Caco-2 (cell line): ENCODE data around the gene TGFB3. TPM values are rescaled to one million over a fixed set of nuclear protein-coding genes. Genes with fewer than 3 reads are reported as not detected.

Source experiments
- Bru-seq: library from RNA; stranded (reverse); fragments of 400-500 nt; gene quantifications from one replicate; lab custom pipeline; 2021; lab: Mats Ljungman, UMichigan
- BruChase-seq, 2 experiments: library from RNA; stranded (reverse); fragments of 400-500 nt; gene quantifications; one replicate each; lab custom pipeline; 2021; lab: Mats Ljungman, UMichigan
- BruUV-seq: library from RNA; stranded (reverse); fragments of 400-500 nt; replicated peaks from 2 replicates; lab custom pipeline; 2021; lab: Mats Ljungman, UMichigan
- CTCF ChIA-PET: fragments of 300-600 bp; sonication (Branson Sonifier 250); formaldehyde crosslinking; loops from one replicate; lab custom pipeline; 2022; ENCODE audit warnings: antibody characterized with exemption; lab: Charles Lee
- POLR2A ChIA-PET: fragments of 300-600 bp; sonication (Branson Sonifier 250); formaldehyde crosslinking; loops from one replicate; lab custom pipeline; 2022; ENCODE audit warnings: antibody characterized with exemption; lab: Charles Lee
- DNase-seq, 2 experiments: peaks; one replicate each; pipeline versions ENCODE4 v3.0.0 to v3.0.0-alpha.2; 2020 to 2022
- H3K27me3 ChIP-seq: replicated peaks from 2 replicates; pipeline ENCODE4 v1.6.0; 2011; ENCODE audit warnings: low read length; ENCODE audit not compliant: control insufficient read depth, insufficient read depth
- H3K36me3 ChIP-seq: 2 replicates; pipeline ENCODE4 v1.5.1; 2011; ENCODE audit warnings: low read length; ENCODE audit not compliant: control insufficient read depth, insufficient read depth
- H3K4me1 ChIP-seq: fragments of 250-450 bp; sonication (Bioruptor Pico); 2 replicates; pipeline ENCODE4 v1.5.1; 2020; ENCODE audit warnings: mild to moderate bottlenecking
- H3K4me3 ChIP-seq: 2 replicates; pipeline ENCODE4 v1.5.1; 2011; ENCODE audit warnings: low read depth, mild to moderate bottlenecking, control low read depth, low read length
- H3K9me3 ChIP-seq: fragments of 250-450 bp; sonication (Bioruptor Pico); 2 replicates; pipeline ENCODE4 v1.5.1; 2020; ENCODE audit warnings: mild to moderate bottlenecking, moderate library complexity
- H3K27ac Mint-ChIP-seq: one replicate; pipeline ENCODE4 v1.8.0; 2022; ENCODE audit warnings: mixed read lengths; ENCODE audit not compliant: unreplicated experiment
- H3K27me3 Mint-ChIP-seq: one replicate; pipeline ENCODE4 v1.8.0; 2022; ENCODE audit warnings: mixed read lengths; ENCODE audit not compliant: insufficient read depth, unreplicated experiment
- H3K36me3 Mint-ChIP-seq: one replicate; pipeline ENCODE4 v1.8.0; 2022; ENCODE audit warnings: mild to moderate bottlenecking, mixed read lengths; ENCODE audit not compliant: insufficient read depth, unreplicated experiment
- H3K4me1 Mint-ChIP-seq: one replicate; pipeline ENCODE4 v1.8.0; 2022; ENCODE audit warnings: low read depth, mixed read lengths; ENCODE audit not compliant: unreplicated experiment
- H3K4me3 Mint-ChIP-seq: one replicate; pipeline ENCODE4 v1.8.0; 2022; ENCODE audit warnings: mild to moderate bottlenecking, moderate library complexity, mixed read lengths; ENCODE audit not compliant: unreplicated experiment
- H3K9me3 Mint-ChIP-seq: one replicate; pipeline ENCODE4 v1.8.0; 2022; ENCODE audit warnings: mixed read lengths; ENCODE audit not compliant: unreplicated experiment
- intact Hi-C: fragments of 100-400 bp; cut with micrococcal nuclease; formaldehyde crosslinking; loops from one replicate; pipeline ENCODE4 v1.10.0; 2022; ENCODE audit not compliant: unreplicated experiment
- long read RNA-seq: library from polyadenylated mRNA; stranded (forward); transcript quantifications from one replicate; pipeline ENCODE4 v2.0.0, GENCODE V29; 2022
- total RNA-seq: library from RNA; stranded (reverse); gene quantifications from 2 replicates; pipeline ENCODE4 v1.2.3, GENCODE V29; 2022
- TF ChIP-seq, protein P1 (sequence below), 2 experiments: fragments of 200-600 bp in 1 of 2; IDR thresholded peaks; 1 replicate in 1 of 2; 2 replicates in 1 of 2; pipeline versions ENCODE4 v1.5.1 to v1.8.0; 2011 to 2022; ENCODE audit warnings: antibody characterized with exemption in 1 of 2, control low read depth in 1 of 2, inconsistent platforms in 1 of 2, low read depth in 1 of 2, low read length in 1 of 2, mild to moderate bottlenecking in 1 of 2, moderate library complexity in 1 of 2; ENCODE audit not compliant: insufficient read depth in 1 of 2, severe bottlenecking in 1 of 2, unreplicated experiment in 1 of 2

Gene TGFB3
- 10.2 and 12.4 TPM in 2 replicates for total RNA-seq
- Bru-seq, nascent RNA, result percentile 56 among the genes with signal in this experiment
- percentile 52 among the genes with signal in this experiment for BruChase-seq, experiment 1, labeled RNA remaining after a 2-hour chase
- percentile 53 among the genes with signal in this experiment for BruChase-seq, experiment 2, labeled RNA remaining after a 6-hour chase
- long read RNA-seq, transcript TGFB3-201 (7 exons, 2,522 nt), result major isoform, 6 of 7 reads
- long read RNA-seq, partial matches to known transcripts, result 0 of 7 reads
- long read RNA-seq, other reads (novel, unspliced or antisense), result 1 of 7 reads

GRCh38 chr14:75981426-75982265 is at the start of gene TGFB3:
TSS of gene TGFB3 (minus strand) at chr14:75981995. CDS start at chr14:75980893, 1,102 bp downstream.
- Mint-ChIP-seq H3K9me3 (no peaks in the 10 kb centered on the region), H3K4me3 (peak within 1 kb of the TSS; percentile 79), H3K27me3 (no peaks in the 10 kb centered on the region), H3K4me1 (peaks cover 33% of the 10 kb centered on the region), H3K36me3 (peaks cover 10% of the 10 kb centered on the region), H3K27ac (peak within 1 kb of the TSS; percentile 39)
- Histone ChIP-seq H3K4me1 (peaks cover 11% of the 10 kb centered on the region), H3K9me3 (no peaks in the 10 kb centered on the region), H3K4me3 (peak within 1 kb of the TSS; percentile 56), H3K27me3 (no peaks in the 10 kb centered on the region), H3K36me3 (no peaks in the 10 kb centered on the region)
- POLR2A ChIA-PET, result interaction anchor here (1.1 kb wide), 1 partner anchor 160 kb away, joined by 4 read pairs; no protein-coding TSS in a partner anchor
- DNase-seq, result peak; percentile 39 to 50
- CTCF ChIA-PET, result interaction anchor here (0.5 to 6.1 kb wide), 15 partner anchors 52 to 619 kb away, joined by 3 to 96 read pairs (median 5); partner anchors contain the start of genes FLVCR2 and JDP2
- BruUV-seq, result TSS peak; percentile 86
- intact Hi-C loops, result loop anchor here (1.0 to 2.0 kb wide), 4 partner anchors 75 to 270 kb away; no protein-coding TSS in a partner anchor
- TF ChIP-seq, protein P1, sequence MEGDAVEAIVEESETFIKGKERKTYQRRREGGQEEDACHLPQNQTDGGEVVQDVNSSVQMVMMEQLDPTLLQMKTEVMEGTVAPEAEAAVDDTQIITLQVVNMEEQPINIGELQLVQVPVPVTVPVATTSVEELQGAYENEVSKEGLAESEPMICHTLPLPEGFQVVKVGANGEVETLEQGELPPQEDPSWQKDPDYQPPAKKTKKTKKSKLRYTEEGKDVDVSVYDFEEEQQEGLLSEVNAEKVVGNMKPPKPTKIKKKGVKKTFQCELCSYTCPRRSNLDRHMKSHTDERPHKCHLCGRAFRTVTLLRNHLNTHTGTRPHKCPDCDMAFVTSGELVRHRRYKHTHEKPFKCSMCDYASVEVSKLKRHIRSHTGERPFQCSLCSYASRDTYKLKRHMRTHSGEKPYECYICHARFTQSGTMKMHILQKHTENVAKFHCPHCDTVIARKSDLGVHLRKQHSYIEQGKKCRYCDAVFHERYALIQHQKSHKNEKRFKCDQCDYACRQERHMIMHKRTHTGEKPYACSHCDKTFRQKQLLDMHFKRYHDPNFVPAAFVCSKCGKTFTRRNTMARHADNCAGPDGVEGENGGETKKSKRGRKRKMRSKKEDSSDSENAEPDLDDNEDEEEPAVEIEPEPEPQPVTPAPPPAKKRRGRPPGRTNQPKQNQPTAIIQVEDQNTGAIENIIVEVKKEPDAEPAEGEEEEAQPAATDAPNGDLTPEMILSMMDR (IDR thresholded peaks at IDR 0.05; ENCODE audit: insufficient read depth in 1 of 2, low read depth in 1 of 2, low read length in 1 of 2, severe bottlenecking in 1 of 2, unreplicated experiment in 1 of 2), result no peak

- Histone ChIP-seq H3K9me3 (peaks cover 4% of the 10 kb centered on the region), H3K4me1 (no peaks in the 10 kb centered on the region), H3K36me3 (no peaks in the 10 kb centered on the region), H3K4me3 (no peak overlapping the region), H3K27me3 (no peaks in the 10 kb centered on the region)
- H3K27me3 Mint-ChIP-seq, result no peaks in the 10 kb centered on the region
- TF ChIP-seq, protein P1 (IDR thresholded peaks at IDR 0.05; ENCODE audit: insufficient read depth in 1 of 2, low read depth in 1 of 2, low read length in 1 of 2, severe bottlenecking in 1 of 2, unreplicated experiment in 1 of 2), result no peak
- intact Hi-C loops, result no loop called here
- BruUV-seq, result no TSS peak
- H3K27ac Mint-ChIP-seq, result no peak overlapping the region
- no peak overlapping the region for H3K4me3 Mint-ChIP-seq
- H3K36me3 Mint-ChIP-seq, result no peaks in the 10 kb centered on the region
- ChIA-PET CTCF (no interaction called here), POLR2A (no interaction called here)
- no peak for DNase-seq
- H3K4me1 Mint-ChIP-seq, result no peaks in the 10 kb centered on the region
- H3K9me3 Mint-ChIP-seq, result no peaks in the 10 kb centered on the region
Observed at GRCh38 chr14:76024211-76024907, 42.6 kb upstream of the TGFB3 start.

GRCh38 chr14:76023757-76024156 is 42.0 kb upstream of the TGFB3 start:
- POLR2A ChIA-PET, result no interaction called here
- no peak overlapping the region for H3K27ac Mint-ChIP-seq
- H3K4me3 Mint-ChIP-seq, result no peak overlapping the region
- CTCF ChIA-PET, result no interaction called here
- BruUV-seq, result no TSS peak
- Histone ChIP-seq H3K9me3 (peaks cover 7% of the 10 kb centered on the region), H3K4me1 (no peaks in the 10 kb centered on the region), H3K36me3 (no peaks in the 10 kb centered on the region), H3K27me3 (no peaks in the 10 kb centered on the region), H3K4me3 (no peak overlapping the region)
- intact Hi-C loops, result no loop called here
- no peaks in the 10 kb centered on the region for H3K36me3 Mint-ChIP-seq
- no peak for DNase-seq
- H3K27me3 Mint-ChIP-seq, result no peaks in the 10 kb centered on the region
- H3K9me3 Mint-ChIP-seq, result no peaks in the 10 kb centered on the region
- no peaks in the 10 kb centered on the region for H3K4me1 Mint-ChIP-seq
- TF ChIP-seq, protein P1 (IDR thresholded peaks at IDR 0.05; ENCODE audit: insufficient read depth in 1 of 2, low read depth in 1 of 2, low read length in 1 of 2, severe bottlenecking in 1 of 2, unreplicated experiment in 1 of 2), result no peak
